ENCODE measurements around the gene ATAD2B.

DNA sequence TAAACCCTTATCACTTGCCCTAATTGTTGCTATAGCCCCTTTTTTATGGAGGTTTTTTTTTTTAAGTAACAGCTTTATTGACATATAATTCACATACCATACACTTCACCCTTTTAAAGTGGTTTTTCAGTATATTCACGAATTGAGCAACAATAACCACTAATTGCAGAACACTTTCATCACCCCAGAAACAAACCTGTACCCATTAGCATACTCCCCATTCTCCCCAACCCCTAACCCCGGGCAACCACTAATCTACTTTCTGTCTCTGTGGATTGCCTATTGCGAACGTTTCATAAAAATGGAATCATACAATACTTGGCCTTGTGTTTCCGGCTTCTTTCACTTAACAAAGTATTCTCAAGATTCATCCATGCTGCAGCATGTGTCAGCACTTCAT lies 213.6 kb downstream of the ATAD2B start:
- TF ChIP-seq, protein P1, sequence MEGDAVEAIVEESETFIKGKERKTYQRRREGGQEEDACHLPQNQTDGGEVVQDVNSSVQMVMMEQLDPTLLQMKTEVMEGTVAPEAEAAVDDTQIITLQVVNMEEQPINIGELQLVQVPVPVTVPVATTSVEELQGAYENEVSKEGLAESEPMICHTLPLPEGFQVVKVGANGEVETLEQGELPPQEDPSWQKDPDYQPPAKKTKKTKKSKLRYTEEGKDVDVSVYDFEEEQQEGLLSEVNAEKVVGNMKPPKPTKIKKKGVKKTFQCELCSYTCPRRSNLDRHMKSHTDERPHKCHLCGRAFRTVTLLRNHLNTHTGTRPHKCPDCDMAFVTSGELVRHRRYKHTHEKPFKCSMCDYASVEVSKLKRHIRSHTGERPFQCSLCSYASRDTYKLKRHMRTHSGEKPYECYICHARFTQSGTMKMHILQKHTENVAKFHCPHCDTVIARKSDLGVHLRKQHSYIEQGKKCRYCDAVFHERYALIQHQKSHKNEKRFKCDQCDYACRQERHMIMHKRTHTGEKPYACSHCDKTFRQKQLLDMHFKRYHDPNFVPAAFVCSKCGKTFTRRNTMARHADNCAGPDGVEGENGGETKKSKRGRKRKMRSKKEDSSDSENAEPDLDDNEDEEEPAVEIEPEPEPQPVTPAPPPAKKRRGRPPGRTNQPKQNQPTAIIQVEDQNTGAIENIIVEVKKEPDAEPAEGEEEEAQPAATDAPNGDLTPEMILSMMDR (conservative IDR thresholded peaks at IDR 0.05 in 1 of 2, IDR thresholded peaks at IDR 0.05 in 1 of 2; ENCODE audit: extremely low read depth in 1 of 2, insufficient read depth in 1 of 2, low read depth in 1 of 2, low read length in 2 of 2), result no peak
- no peak for TF ChIP-seq EZH2 (IDR thresholded peaks at IDR 0.05; ENCODE audit: borderline replicate concordance, low read length)

Measured in mammary epithelial cell (primary cell).